Melanocyte of skin (primary cell): ENCODE results near the gene TMPRSS11F. TPM values are rescaled to one million over a fixed set of nuclear protein-coding genes. Genes with fewer than 3 reads are reported as not detected.

Experiments used
- small RNA-seq, 2 donors: library from RNA; depleted of rRNA; stranded (forward); fragments of <200 nt; gene quantifications; one replicate each; pipeline ENCODE3, GENCODE V24; 2012
- total RNA-seq, 2 donors: library from RNA; depleted of rRNA; stranded (reverse); fragments of >200 nt; gene quantifications; 2 replicates each; pipeline ENCODE4 v1.2.3, GENCODE V29; 2012

The TMPRSS11F gene
- under 1 TPM in 1 of 2 donors, not detected in 1; under 0.01 TPM for total RNA-seq

DNA sequence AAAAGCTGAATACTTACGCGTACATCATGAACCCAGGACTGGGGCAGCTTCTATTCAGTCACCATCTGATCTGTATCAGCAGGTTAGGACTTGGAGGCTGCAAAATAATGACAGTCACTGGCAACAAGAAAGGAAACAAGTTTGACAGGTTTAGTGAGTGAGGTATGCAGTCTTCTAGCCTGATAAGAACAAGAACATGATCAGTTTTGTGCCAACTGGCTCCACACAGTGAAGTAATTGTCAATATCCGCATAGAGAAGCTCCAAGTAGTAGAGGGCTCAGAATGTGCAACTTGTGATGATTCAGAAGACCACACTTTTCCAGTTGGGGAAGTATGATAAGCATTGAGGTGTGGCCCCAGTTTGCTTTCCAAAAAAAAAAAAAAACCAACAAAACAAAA, at the start of gene TMPRSS11F:
Gene TMPRSS11F (minus strand): TSS at position 77 of the 400 bp plus-strand sequence. CDS start 49 bp downstream, at position 28.

Small RNAs within 50 kb of the gene (small RNA-seq; reads per million reads assigned to genes)
- 0.26 to 0.87 reads per million in 2 donors for gene RNU6-95P

Other genes starting within 250 kb of the TMPRSS11F start
- gene TMPRSS11D, start 245.9 kb downstream of the TMPRSS11F start, total RNA-seq = not detected
- not detected for gene TMPRSS11A, start 166.4 kb downstream of the TMPRSS11F start, total RNA-seq
- not detected for gene TMPRSS11B, start 115.8 kb upstream of the TMPRSS11F start, total RNA-seq
- gene YTHDC1, start 220.2 kb upstream of the TMPRSS11F start, total RNA-seq = 10 to 100 TPM; 24.4 to 37.0 TPM